ENCODE measurements around the gene FCHO2. TPM values are rescaled to one million over a fixed set of nuclear protein-coding genes. Genes with fewer than 3 reads are reported as not detected.

The FCHO2 gene
- total and polyA plus RNA-seq, 2 of the 8 experiments (the other 6 are each of a cell fraction or from before 2014, with no cell fraction given), result 4.3 to 15.7 TPM

- H2AK5ac ChIP-seq (ENCODE audit: low read depth, low read length), result no peak overlapping the region
- no peaks in the 10 kb centered on the region for H3K27me3 ChIP-seq (replicated peaks in 1 of 4; ENCODE audit: control insufficient read depth in 3 of 4, extremely low read depth in 1 of 4, insufficient read depth in 3 of 4, low read length in 3 of 4)
- 58% methylated on average over 1 of the region's 1 CpG; no CpG with 5 or more reads in 1 of the 2 experiments for WGBS, 2 experiments (ENCODE audit: extremely low coverage in 1 of 2, insufficient coverage in 1 of 2, insufficient read length in 1 of 2, insufficient replicate concordance in 2 of 2, low coverage in 1 of 2, low lambda C conversion rate in 2 of 2, missing lambda C conversion rate in 1 of 2)
- no peak overlapping the region for H3K23ac ChIP-seq (ENCODE audit: insufficient read length)
- H2BK120ac ChIP-seq (replicated peaks; ENCODE audit: low read depth, low read length), result no peak overlapping the region
- ChIA-PET CTCF (ENCODE audit: partially characterized antibody) (no interaction called here), POLR2A (ENCODE audit: partially characterized antibody) (no interaction called here)
- no peak overlapping the region for H2BK5ac ChIP-seq (ENCODE audit: low read depth, low read length)
- no peak overlapping the region for H3K14ac ChIP-seq (ENCODE audit: insufficient read length)
- FAIRE-seq, result peak; percentile 72
- H4K91ac ChIP-seq (replicated peaks; ENCODE audit: insufficient read length, low read length), result no peak overlapping the region
- H2BK20ac ChIP-seq (ENCODE audit: low read length), result no peak overlapping the region
- DNase-seq (ENCODE audit: low read depth in 1 of 2, low spot score in 2 of 2), result peak in 1 of 2 experiments; percentile 13
- no peaks in the 10 kb centered on the region for H3K79me1 ChIP-seq (ENCODE audit: low read depth, low read length)
- H2BK15ac ChIP-seq (ENCODE audit: low read length), result no peak overlapping the region
- no peak overlapping the region for H4K5ac ChIP-seq (ENCODE audit: insufficient read length, low read depth, low read length)
- no peak overlapping the region for H3K4me3 ChIP-seq (ENCODE audit: extremely low read depth in 1 of 4, insufficient read depth in 2 of 4, low read depth in 3 of 4, low read length in 4 of 4)
- no peaks in the 10 kb centered on the region for H4K20me1 ChIP-seq (replicated peaks in 1 of 2; ENCODE audit: control insufficient read depth in 1 of 2, insufficient read depth in 2 of 2, low read length in 2 of 2)
- H3K4me1 ChIP-seq (replicated peaks in 1 of 4; ENCODE audit: control insufficient read depth in 3 of 4, insufficient read depth in 4 of 4, low read length in 3 of 4), result peaks cover 0 to 6% (median 1%) of the 10 kb centered on the region in 4 experiments; a peak in 2 of 7 replicates
- no peak for TF ChIP-seq RXRA (IDR thresholded peaks at IDR 0.05; ENCODE audit: insufficient read depth, low read depth, low read length)
- TF ChIP-seq ZNF274 (IDR thresholded peaks at IDR 0.05; ENCODE audit: borderline replicate concordance, extremely low read depth, low read length), result no peak
- TF ChIP-seq SP2 (IDR thresholded peaks at IDR 0.05; ENCODE audit: low read length), result no peak
- TF ChIP-seq EGR1 (IDR thresholded peaks at IDR 0.05; ENCODE audit: borderline replicate concordance, low read depth, low read length), result no peak
- no peak for TF ChIP-seq HDAC2 (IDR thresholded peaks at IDR 0.05; ENCODE audit: borderline replicate concordance in 1 of 2, low read depth in 2 of 2, low read length in 2 of 2)
- no peak for TF ChIP-seq SRF (IDR thresholded peaks at IDR 0.05; ENCODE audit: low read depth, low read length)
- no peak overlapping the region for H3K27ac ChIP-seq (ENCODE audit: low read depth, low read length)
- H3K56ac ChIP-seq (replicated peaks; ENCODE audit: insufficient read length, low read depth, low read length), result no peak overlapping the region
- H2AFZ ChIP-seq (ENCODE audit: low read length), result no peak overlapping the region
- H3K4me2 ChIP-seq (ENCODE audit: insufficient read depth in 1 of 2, low read depth in 2 of 2, low read length in 2 of 2), result no peak overlapping the region; a peak in 1 of 4 replicates
- no peaks in the 10 kb centered on the region for H3K79me2 ChIP-seq (ENCODE audit: control insufficient read depth in 1 of 2, insufficient read depth in 2 of 2, low read length in 2 of 2)
- no peak overlapping the region for H2BK12ac ChIP-seq (ENCODE audit: low read depth, low read length)
- H3K18ac ChIP-seq (ENCODE audit: extremely low read depth, low read length), result no peak overlapping the region
- no peaks in the 10 kb centered on the region for H3K36me3 ChIP-seq (ENCODE audit: control insufficient read depth in 2 of 4, insufficient read depth in 4 of 4, low read length in 3 of 4)
- H3K9me3 ChIP-seq (ENCODE audit: insufficient read depth in 2 of 2, low read depth in 1 of 2, low read length in 1 of 2), result no peaks in the 10 kb centered on the region
- no peak overlapping the region for H3K4ac ChIP-seq (replicated peaks; ENCODE audit: insufficient read length, low read depth, low read length)
- no peak overlapping the region for H4K8ac ChIP-seq (ENCODE audit: extremely low read depth, insufficient read depth, low read length)
- no peaks in the 10 kb centered on the region for H3K23me2 ChIP-seq (ENCODE audit: low read depth, low read length)
- H3K9ac ChIP-seq (replicated peaks in 1 of 4; ENCODE audit: extremely low read depth in 1 of 4, low read depth in 3 of 4, low read length in 3 of 4), result no peak overlapping the region
Observed at GRCh38 chr5:73130811-73131210, 175.0 kb downstream of the FCHO2 start.
